Type B pancreatic cell (in vitro differentiated cells): ENCODE measurements around the gene WASF3. TPM values are rescaled to one million over a fixed set of nuclear protein-coding genes. Genes with fewer than 3 reads are reported as not detected.

Source experiments
- DNase-seq: peaks from one replicate; pipeline ENCODE4 v3.0.0; 2021; ENCODE audit warnings: mixed read lengths; ENCODE audit not compliant: unreplicated experiment; ENCODE audit errors: extremely low spot score
- H3K27ac Mint-ChIP-seq: 2 replicates; pipeline ENCODE4 v1.8.0; 2021; ENCODE audit warnings: mild to moderate bottlenecking, mixed read lengths
- H3K27me3 Mint-ChIP-seq: 2 replicates; pipeline ENCODE4 v1.8.0; 2021; ENCODE audit warnings: mixed read lengths
- H3K36me3 Mint-ChIP-seq: 2 replicates; pipeline ENCODE4 v1.8.0; 2021; ENCODE audit warnings: mixed read lengths
- H3K4me1 Mint-ChIP-seq: one replicate; pipeline ENCODE4 v1.8.0; 2021; ENCODE audit warnings: mixed read lengths; ENCODE audit not compliant: unreplicated experiment
- H3K4me3 Mint-ChIP-seq: 2 replicates; pipeline ENCODE4 v1.8.0; 2021; ENCODE audit warnings: mild to moderate bottlenecking, mixed read lengths
- H3K9me3 Mint-ChIP-seq: 2 replicates; pipeline ENCODE4 v1.8.0; 2021; ENCODE audit warnings: mixed read lengths
- total RNA-seq: library from RNA; stranded (reverse); gene quantifications from 2 replicates; pipeline ENCODE4 v1.2.1, GENCODE V29; 2021; ENCODE audit warnings: low replicate concordance
- TF ChIP-seq, protein P1 (sequence below): fragments of 200-600 bp; sonication (generic); conservative IDR thresholded peaks from 2 replicates; pipeline ENCODE4 v1.5.0; 2021; ENCODE audit warnings: antibody characterized with exemption, mild to moderate bottlenecking

The WASF3 gene
- total RNA-seq, 1 donor from 2014 or later: 40.2 TPM

DNA sequence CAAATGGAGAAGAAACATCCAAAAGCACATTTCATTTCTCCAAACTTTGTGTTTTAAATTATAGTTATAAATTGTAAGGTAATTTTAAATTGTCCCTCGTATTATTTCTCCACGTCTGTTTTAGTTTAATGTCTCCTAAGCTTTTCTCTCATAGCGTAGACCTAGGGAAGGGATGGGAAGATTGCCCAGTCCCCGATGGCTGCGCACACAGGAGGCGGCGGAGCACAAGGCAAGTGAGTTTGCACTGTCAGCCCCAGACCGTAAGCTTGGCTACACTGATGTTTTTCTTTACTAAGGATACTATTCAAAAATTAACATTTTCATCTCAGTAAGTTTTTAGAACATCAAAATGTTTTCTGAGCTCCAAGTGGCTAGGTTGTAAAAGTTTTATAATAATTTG, 130.8 kb downstream of the WASF3 start:
- no peaks in the 10 kb centered on the region for H3K27me3 Mint-ChIP-seq

DNA sequence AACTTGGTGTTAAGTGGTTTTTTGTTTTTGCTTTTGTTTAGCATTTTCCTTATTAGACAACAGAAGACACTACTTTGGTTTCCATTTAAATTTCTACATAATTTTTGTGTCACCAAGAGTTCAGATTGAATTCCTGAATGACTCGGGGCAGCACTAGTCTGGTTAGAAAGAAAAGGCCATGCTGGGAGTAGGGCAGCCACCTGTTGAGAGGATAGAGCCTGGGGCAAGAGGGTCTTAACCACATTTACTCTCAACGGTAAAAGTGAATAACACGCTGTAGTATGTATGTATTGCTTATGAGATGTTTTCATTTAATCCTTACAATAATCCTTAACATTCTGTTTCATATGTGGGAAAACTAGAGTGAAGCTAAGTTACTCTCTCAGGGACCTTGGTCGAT, 131.5 kb downstream of the WASF3 start:
- Mint-ChIP-seq H3K4me1 (no peaks in the 10 kb centered on the region), H3K4me3 (no peak overlapping the region), H3K9me3 (no peaks in the 10 kb centered on the region), H3K27ac (no peak overlapping the region), H3K36me3 (peaks cover 34% of the 10 kb centered on the region), H3K27me3 (no peaks in the 10 kb centered on the region)
- TF ChIP-seq, protein P1, sequence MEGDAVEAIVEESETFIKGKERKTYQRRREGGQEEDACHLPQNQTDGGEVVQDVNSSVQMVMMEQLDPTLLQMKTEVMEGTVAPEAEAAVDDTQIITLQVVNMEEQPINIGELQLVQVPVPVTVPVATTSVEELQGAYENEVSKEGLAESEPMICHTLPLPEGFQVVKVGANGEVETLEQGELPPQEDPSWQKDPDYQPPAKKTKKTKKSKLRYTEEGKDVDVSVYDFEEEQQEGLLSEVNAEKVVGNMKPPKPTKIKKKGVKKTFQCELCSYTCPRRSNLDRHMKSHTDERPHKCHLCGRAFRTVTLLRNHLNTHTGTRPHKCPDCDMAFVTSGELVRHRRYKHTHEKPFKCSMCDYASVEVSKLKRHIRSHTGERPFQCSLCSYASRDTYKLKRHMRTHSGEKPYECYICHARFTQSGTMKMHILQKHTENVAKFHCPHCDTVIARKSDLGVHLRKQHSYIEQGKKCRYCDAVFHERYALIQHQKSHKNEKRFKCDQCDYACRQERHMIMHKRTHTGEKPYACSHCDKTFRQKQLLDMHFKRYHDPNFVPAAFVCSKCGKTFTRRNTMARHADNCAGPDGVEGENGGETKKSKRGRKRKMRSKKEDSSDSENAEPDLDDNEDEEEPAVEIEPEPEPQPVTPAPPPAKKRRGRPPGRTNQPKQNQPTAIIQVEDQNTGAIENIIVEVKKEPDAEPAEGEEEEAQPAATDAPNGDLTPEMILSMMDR: no peak
- DNase-seq: no peak

More for the DNA sequence above, 130.8 kb downstream of the WASF3 start:
- Mint-ChIP-seq H3K4me1 (no peaks in the 10 kb centered on the region), H3K27ac (no peak overlapping the region), H3K4me3 (no peak overlapping the region), H3K36me3 (peaks cover 34% of the 10 kb centered on the region), H3K9me3 (no peaks in the 10 kb centered on the region)
- TF ChIP-seq, protein P1: no peak
- no peak for DNase-seq

DNA sequence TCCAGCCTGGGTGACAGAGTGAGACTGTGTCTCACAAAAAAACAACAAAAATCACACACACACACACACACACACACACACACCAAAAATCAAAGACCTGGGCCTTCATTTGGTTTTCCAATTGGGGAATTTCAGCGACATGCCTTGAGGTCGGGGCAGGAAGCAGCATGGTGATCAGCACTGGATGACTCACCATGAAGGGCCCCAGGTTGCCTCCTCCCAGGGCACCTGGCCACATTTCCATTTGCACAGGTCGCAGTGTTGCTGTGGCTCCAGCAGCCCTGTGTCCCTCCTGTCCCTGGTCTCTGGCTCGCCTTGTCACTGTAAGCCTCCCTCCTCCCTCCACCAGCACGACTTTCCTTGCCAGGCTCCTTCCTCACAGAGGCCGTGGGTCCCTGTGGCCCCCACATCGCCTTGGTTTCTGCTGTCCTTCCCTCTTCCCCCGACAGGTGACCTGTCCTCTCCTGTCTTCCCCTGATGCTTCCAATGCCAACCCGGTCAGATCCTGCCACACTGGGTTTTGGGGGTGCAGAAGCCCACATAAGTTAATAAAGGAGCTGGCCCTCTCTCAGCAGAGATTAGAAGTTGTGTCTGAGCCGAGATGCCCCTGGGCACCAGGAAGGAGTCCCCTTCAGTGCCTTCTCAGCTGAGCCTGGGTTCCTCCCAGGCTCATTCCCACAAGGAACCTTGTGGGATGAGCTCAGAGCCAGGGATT, 136.4 kb downstream of the WASF3 start:
- Mint-ChIP-seq H3K4me1 (peaks cover 11% of the 10 kb centered on the region), H3K27ac (no peak overlapping the region), H3K36me3 (peaks cover 14% of the 10 kb centered on the region), H3K9me3 (no peaks in the 10 kb centered on the region), H3K27me3 (peaks cover 7% of the 10 kb centered on the region), H3K4me3 (no peak overlapping the region)
- TF ChIP-seq, protein P1: no peak
- DNase-seq: no peak

DNA sequence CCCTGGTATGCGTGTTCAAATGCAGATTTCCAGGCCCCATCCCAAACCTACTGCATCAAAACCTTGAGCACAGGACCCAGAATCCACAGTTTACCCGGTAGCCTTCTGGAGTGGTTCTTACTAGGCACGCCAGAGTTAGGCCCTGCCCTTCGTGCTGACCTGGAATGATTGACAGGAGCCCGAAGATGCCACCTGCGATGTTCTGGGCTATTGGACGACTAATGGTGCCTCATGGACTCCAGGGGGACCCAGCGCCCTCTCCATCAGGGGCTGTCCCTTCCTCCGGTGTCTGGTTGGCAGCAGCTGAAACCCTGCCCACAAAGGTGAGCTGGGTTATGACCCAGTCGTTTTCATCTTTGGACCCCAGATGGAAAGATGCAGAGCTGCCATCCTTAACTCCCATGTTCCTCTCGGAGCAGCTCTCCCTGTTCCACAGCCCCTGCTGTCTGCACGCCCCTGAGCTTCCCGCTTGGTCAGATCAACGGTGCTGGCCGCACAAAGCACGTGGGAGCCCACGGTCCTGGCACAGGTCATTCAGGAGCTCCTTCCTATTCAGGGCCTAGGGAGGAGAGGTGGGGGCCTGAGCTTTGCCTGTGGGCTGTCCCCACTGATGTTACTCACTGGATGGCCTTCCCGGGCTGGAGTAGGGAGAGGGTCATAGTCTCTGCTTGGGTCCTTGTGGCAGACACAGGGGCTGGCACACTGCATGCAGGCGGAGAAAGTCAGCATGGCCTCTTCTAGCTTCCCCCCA, 137.3 kb downstream of the WASF3 start:
- TF ChIP-seq, protein P1: no peak
- H3K9me3 Mint-ChIP-seq: no peaks in the 10 kb centered on the region
- no peak for DNase-seq
- H3K4me1 Mint-ChIP-seq: peaks cover 11% of the 10 kb centered on the region
- peaks cover 7% of the 10 kb centered on the region for H3K27me3 Mint-ChIP-seq
- no peak overlapping the region for H3K27ac Mint-ChIP-seq
- peaks cover 6% of the 10 kb centered on the region for H3K36me3 Mint-ChIP-seq
- no peak overlapping the region for H3K4me3 Mint-ChIP-seq

DNA sequence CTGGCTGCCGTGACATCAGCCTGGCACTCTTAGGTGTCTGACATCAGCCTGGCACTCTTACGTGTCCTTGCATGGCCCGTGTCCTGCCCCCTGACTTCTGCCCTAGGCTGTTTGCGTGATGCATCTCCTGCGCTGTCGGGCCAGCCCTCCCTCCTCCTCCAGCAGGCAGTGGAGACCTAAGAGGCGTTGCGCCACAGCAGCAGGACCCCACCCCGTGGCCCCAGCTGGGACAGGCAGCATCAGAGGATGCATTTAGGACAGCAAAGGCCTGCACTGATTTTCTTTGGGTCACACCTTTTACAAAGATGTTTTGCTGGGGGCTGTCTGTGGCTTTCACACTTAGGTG, 137.8 kb downstream of the WASF3 start:
- no peaks in the 10 kb centered on the region for H3K9me3 Mint-ChIP-seq
- H3K27ac Mint-ChIP-seq: no peak overlapping the region
- DNase-seq: no peak

More for the DNA sequence above, 137.8 kb downstream of the WASF3 start:
- peaks cover 7% of the 10 kb centered on the region for H3K27me3 Mint-ChIP-seq
- peaks cover 11% of the 10 kb centered on the region for H3K4me1 Mint-ChIP-seq
- H3K36me3 Mint-ChIP-seq: peaks cover 3% of the 10 kb centered on the region
- no peak overlapping the region for H3K4me3 Mint-ChIP-seq
- TF ChIP-seq, protein P1: no peak
